Activated CD8-positive, alpha-beta T cell treated with anti-CD3 and anti-CD28 coated beads, Interleukin-2, amount 10 ng/mL, durations not matched to agents 7 days and 5 days (primary cell): Measurements from ENCODE around the gene IL18BP. TPM values are rescaled to one million over a fixed set of nuclear protein-coding genes. Genes with fewer than 3 reads are reported as not detected.

Experiments used
- ATAC-seq: fragments of 150-1000 bp; cut with Tn5 transposase; one replicate; pipeline ENCODE4 v1.10.0; 2021; ENCODE audit warnings: moderate library complexity
- CTCF ChIA-PET: fragments of 350-600 bp; sonication (Branson Sonifier 250); formaldehyde crosslinking; loops from one replicate; lab custom pipeline; 2021; ENCODE audit warnings: antibody characterized with exemption; lab: Charles Lee
- POLR2A ChIA-PET: fragments of 350-600 bp; sonication (Branson Sonifier 250); formaldehyde crosslinking; loops from one replicate; lab custom pipeline; 2021; ENCODE audit warnings: antibody characterized with exemption; lab: Charles Lee
- DNase-seq: peaks from one replicate; pipeline ENCODE4 v3.0.0-alpha.2; 2020
- H3K27ac Mint-ChIP-seq: one replicate; pipeline ENCODE4 v1.8.0; 2021; ENCODE audit warnings: mild to moderate bottlenecking, mixed read lengths
- H3K27me3 Mint-ChIP-seq: one replicate; pipeline ENCODE4 v1.8.0; 2021; ENCODE audit warnings: low read depth, mixed read lengths
- H3K36me3 Mint-ChIP-seq: one replicate; pipeline ENCODE4 v1.8.0; 2021; ENCODE audit warnings: low read depth, mixed read lengths
- H3K4me1 Mint-ChIP-seq: one replicate; pipeline ENCODE4 v1.8.0; 2021; ENCODE audit warnings: low read depth, mixed read lengths
- H3K4me3 Mint-ChIP-seq: one replicate; pipeline ENCODE4 v1.8.0; 2021; ENCODE audit warnings: mild to moderate bottlenecking, mixed read lengths
- H3K9me3 Mint-ChIP-seq: one replicate; pipeline ENCODE4 v1.8.0; 2022; ENCODE audit warnings: mixed read lengths; ENCODE audit not compliant: insufficient read depth
- total RNA-seq, 2 experiments: library from RNA; stranded (reverse); gene quantifications; one replicate each; pipeline ENCODE4 v1.2.3, GENCODE V29; 2021

The IL18BP gene
- total RNA-seq, 2 experiments from 2014 or later, result 15.9 to 16.2 TPM

- H3K27ac Mint-ChIP-seq, result peak overlapping the region; percentile 58
These were observed 38.0 kb downstream of the IL18BP start for GRCh38 chr11:72036687-72037086.

GRCh38 chr11:72037554-72038311 lies 39.0 kb downstream of the IL18BP start:
- CTCF ChIA-PET, result interaction anchor here (1.1 to 4.4 kb wide), 5 partner anchors 12 to 106 kb away, joined by 3 to 58 read pairs (median 4); no protein-coding TSS in a partner anchor
- DNase-seq (peak; percentile 24), ATAC-seq (no peak)
- POLR2A ChIA-PET, result interaction anchor here (0.6 to 1.5 kb wide), 3 partner anchors 12 to 61 kb away, joined by 4 to 5 read pairs (median 4); no protein-coding TSS in a partner anchor
- Mint-ChIP-seq H3K27ac (no peak overlapping the region), H3K4me1 (peaks cover 7% of the 10 kb centered on the region), H3K27me3 (no peaks in the 10 kb centered on the region), H3K36me3 (peaks cover 36% of the 10 kb centered on the region), H3K4me3 (no peak overlapping the region), H3K9me3 (no peaks in the 10 kb centered on the region)

More at GRCh38 chr11:72036687-72037086, 38.0 kb downstream of the IL18BP start:
- peaks cover 31% of the 10 kb centered on the region for H3K36me3 Mint-ChIP-seq
- no peaks in the 10 kb centered on the region for H3K9me3 Mint-ChIP-seq
- H3K27me3 Mint-ChIP-seq, result no peaks in the 10 kb centered on the region
- no peak overlapping the region for H3K4me3 Mint-ChIP-seq
- ChIA-PET CTCF (interaction anchor here (1.4 to 4.0 kb wide), 2 partner anchors 11 to 41 kb away, joined by 3 to 24 read pairs; no protein-coding TSS in a partner anchor), POLR2A (no interaction called here)
- peaks cover 7% of the 10 kb centered on the region for H3K4me1 Mint-ChIP-seq
- ATAC-seq (no peak), DNase-seq (no peak)

GRCh38 chr11:72038491-72038890 lies 39.8 kb downstream of the IL18BP start:
- DNase-seq (no peak), ATAC-seq (no peak)
- ChIA-PET CTCF (interaction anchor here (0.6 to 4.4 kb wide), 8 partner anchors 13 to 392 kb away, joined by 3 to 58 read pairs (median 5); no protein-coding TSS in a partner anchor), POLR2A (interaction anchor here (0.8 to 2.7 kb wide), 4 partner anchors 13 to 61 kb away, joined by 4 to 18 read pairs (median 4); partner anchors contain the start of gene NUMA1)
- Mint-ChIP-seq H3K4me3 (no peak overlapping the region), H3K4me1 (peaks cover 7% of the 10 kb centered on the region), H3K9me3 (no peaks in the 10 kb centered on the region), H3K27ac (no peak overlapping the region), H3K27me3 (no peaks in the 10 kb centered on the region), H3K36me3 (peaks cover 36% of the 10 kb centered on the region)

GRCh38 chr11:72039031-72039855 lies 40.5 kb downstream of the IL18BP start:
- DNase-seq, result no peak
- Mint-ChIP-seq H3K4me3 (no peak overlapping the region), H3K27me3 (no peaks in the 10 kb centered on the region), H3K4me1 (peaks cover 7% of the 10 kb centered on the region), H3K36me3 (peaks cover 32% of the 10 kb centered on the region), H3K27ac (no peak overlapping the region), H3K9me3 (no peaks in the 10 kb centered on the region)
- CTCF ChIA-PET, result interaction anchor here (0.6 to 4.4 kb wide), 13 partner anchors 10 to 392 kb away, joined by 3 to 58 read pairs (median 4); partner anchors contain the start of genes RNF121 and XNDC1N
- POLR2A ChIA-PET, result interaction anchor here (0.6 to 2.7 kb wide), 11 partner anchors 8 to 74 kb away, joined by 3 to 18 read pairs (median 4); partner anchors contain the start of gene NUMA1
- ATAC-seq, result no peak

GRCh38 chr11:72039856-72040401 lies 41.2 kb downstream of the IL18BP start:
- ChIA-PET POLR2A (interaction anchor here (0.7 to 2.7 kb wide), 17 partner anchors 9 to 183 kb away, joined by 3 to 18 read pairs (median 5); partner anchors contain the start of genes ANAPC15, NUMA1, RNF121 and XNDC1N), CTCF (interaction anchor here (0.7 to 4.4 kb wide), 15 partner anchors 11 to 391 kb away, joined by 3 to 58 read pairs (median 3); partner anchors contain the start of genes RNF121 and XNDC1N)
- Mint-ChIP-seq H3K27me3 (no peaks in the 10 kb centered on the region), H3K36me3 (peaks cover 31% of the 10 kb centered on the region), H3K27ac (no peak overlapping the region), H3K4me3 (no peak overlapping the region), H3K4me1 (peaks cover 7% of the 10 kb centered on the region), H3K9me3 (no peaks in the 10 kb centered on the region)
- DNase-seq (no peak), ATAC-seq (no peak)

- H3K36me3 Mint-ChIP-seq, result peaks cover 28% of the 10 kb centered on the region
- H3K27ac Mint-ChIP-seq, result no peak overlapping the region
- ATAC-seq (peak; percentile 68), DNase-seq (peak; percentile 73)
- H3K9me3 Mint-ChIP-seq, result no peaks in the 10 kb centered on the region
- H3K4me1 Mint-ChIP-seq, result peaks cover 7% of the 10 kb centered on the region
- POLR2A ChIA-PET, result interaction anchor here (0.7 to 2.7 kb wide), 15 partner anchors 10 to 183 kb away, joined by 3 to 18 read pairs (median 5); partner anchors contain the start of genes ANAPC15, NUMA1, RNF121 and XNDC1N
- no peak overlapping the region for H3K4me3 Mint-ChIP-seq
- CTCF ChIA-PET, result interaction anchor here (0.7 to 4.4 kb wide), 12 partner anchors 10 to 390 kb away, joined by 3 to 58 read pairs (median 4); no protein-coding TSS in a partner anchor
- H3K27me3 Mint-ChIP-seq, result no peaks in the 10 kb centered on the region
These were observed 42.0 kb downstream of the IL18BP start for GRCh38 chr11:72040491-72041363.

GRCh38 chr11:72041364-72042063 lies 42.8 kb downstream of the IL18BP start:
- POLR2A ChIA-PET, result interaction anchor here (2.7 kb wide), 1 partner anchor 37 kb away, joined by 18 read pairs; the partner anchor contains the start of gene NUMA1
- Mint-ChIP-seq H3K4me3 (no peak overlapping the region), H3K36me3 (peaks cover 24% of the 10 kb centered on the region)

GRCh38 chr11:72042064-72042745 lies 43.5 kb downstream of the IL18BP start:
- Mint-ChIP-seq H3K4me3 (no peak overlapping the region), H3K9me3 (no peaks in the 10 kb centered on the region), H3K36me3 (peaks cover 20% of the 10 kb centered on the region), H3K4me1 (no peaks in the 10 kb centered on the region), H3K27me3 (no peaks in the 10 kb centered on the region), H3K27ac (no peak overlapping the region)
- ChIA-PET POLR2A (no interaction called here), CTCF (interaction anchor here (1.3 to 2.5 kb wide), 3 partner anchors 9 to 36 kb away, joined by 3 to 9 read pairs (median 3); no protein-coding TSS in a partner anchor)
- ATAC-seq (no peak), DNase-seq (no peak)

More at GRCh38 chr11:72041364-72042063, 42.8 kb downstream of the IL18BP start:
- peak; percentile 43 for ATAC-seq
- DNase-seq, result peak; percentile 40
- Mint-ChIP-seq H3K27ac (no peak overlapping the region), H3K9me3 (no peaks in the 10 kb centered on the region), H3K27me3 (no peaks in the 10 kb centered on the region), H3K4me1 (peaks cover 6% of the 10 kb centered on the region)
- CTCF ChIA-PET, result interaction anchor here (1.3 to 4.4 kb wide), 5 partner anchors 10 to 389 kb away, joined by 3 to 58 read pairs (median 9); no protein-coding TSS in a partner anchor

- Mint-ChIP-seq H3K4me3 (no peak overlapping the region), H3K27ac (no peak overlapping the region), H3K4me1 (no peaks in the 10 kb centered on the region), H3K36me3 (peaks cover 37% of the 10 kb centered on the region), H3K27me3 (no peaks in the 10 kb centered on the region), H3K9me3 (no peaks in the 10 kb centered on the region)
- no peak for DNase-seq
- ChIA-PET POLR2A (no interaction called here), CTCF (interaction anchor here (3.2 kb wide), 1 partner anchor 20 kb away, joined by 17 read pairs; no protein-coding TSS in a partner anchor)
- ATAC-seq, result no peak
These were observed 47.1 kb downstream of the IL18BP start for GRCh38 chr11:72045849-72046248.
